ENCODE results near the gene MSRB3. TPM values are rescaled to one million over a fixed set of nuclear protein-coding genes. Genes with fewer than 3 reads are reported as not detected.

Gene MSRB3
- total RNA-seq, 1 donor, result 55.1 TPM

GRCh38 chr12:65510584-65511050, 232.1 kb downstream of the MSRB3 start:
- no peak for DNase-seq (ENCODE audit: low read depth)
- TF ChIP-seq, protein P1, sequence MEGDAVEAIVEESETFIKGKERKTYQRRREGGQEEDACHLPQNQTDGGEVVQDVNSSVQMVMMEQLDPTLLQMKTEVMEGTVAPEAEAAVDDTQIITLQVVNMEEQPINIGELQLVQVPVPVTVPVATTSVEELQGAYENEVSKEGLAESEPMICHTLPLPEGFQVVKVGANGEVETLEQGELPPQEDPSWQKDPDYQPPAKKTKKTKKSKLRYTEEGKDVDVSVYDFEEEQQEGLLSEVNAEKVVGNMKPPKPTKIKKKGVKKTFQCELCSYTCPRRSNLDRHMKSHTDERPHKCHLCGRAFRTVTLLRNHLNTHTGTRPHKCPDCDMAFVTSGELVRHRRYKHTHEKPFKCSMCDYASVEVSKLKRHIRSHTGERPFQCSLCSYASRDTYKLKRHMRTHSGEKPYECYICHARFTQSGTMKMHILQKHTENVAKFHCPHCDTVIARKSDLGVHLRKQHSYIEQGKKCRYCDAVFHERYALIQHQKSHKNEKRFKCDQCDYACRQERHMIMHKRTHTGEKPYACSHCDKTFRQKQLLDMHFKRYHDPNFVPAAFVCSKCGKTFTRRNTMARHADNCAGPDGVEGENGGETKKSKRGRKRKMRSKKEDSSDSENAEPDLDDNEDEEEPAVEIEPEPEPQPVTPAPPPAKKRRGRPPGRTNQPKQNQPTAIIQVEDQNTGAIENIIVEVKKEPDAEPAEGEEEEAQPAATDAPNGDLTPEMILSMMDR (IDR thresholded peaks at IDR 0.05; ENCODE audit: insufficient read depth, low read length), result no peak

DNA sequence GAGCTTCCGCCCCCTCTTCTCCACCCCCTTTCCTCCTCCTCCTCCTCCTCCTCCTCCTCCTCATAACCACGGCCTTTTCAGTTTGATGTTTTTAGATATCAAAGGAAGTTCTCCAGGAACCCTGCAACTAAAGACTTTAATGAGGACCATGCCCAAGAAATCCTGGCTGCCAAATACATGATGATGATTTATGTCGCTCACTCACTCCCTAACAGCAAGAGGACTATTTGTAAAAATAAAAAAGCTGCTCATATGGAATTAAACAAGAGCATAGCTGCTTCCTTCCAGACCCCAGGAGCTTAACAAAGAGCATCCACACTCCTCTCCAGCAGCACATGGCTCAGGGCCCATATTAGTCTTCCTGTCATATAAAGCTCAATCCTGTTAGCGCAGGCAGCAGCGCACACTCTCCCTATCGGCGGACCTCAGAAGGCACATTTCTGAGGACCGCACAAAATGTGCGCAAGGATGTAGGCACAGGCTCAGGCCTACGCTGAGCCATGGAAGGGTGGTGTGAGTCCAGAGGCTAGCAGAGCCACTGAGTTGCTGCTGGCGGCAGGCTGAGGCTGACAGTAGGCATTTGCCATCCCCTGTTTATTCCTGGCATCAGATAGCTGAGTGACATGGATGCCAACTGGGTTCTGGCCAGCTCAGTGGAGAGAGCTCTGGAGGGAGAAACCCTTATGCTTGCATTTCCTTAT, 232.8 kb downstream of the MSRB3 start:
- no peak for DNase-seq (ENCODE audit: low read depth)
- no peak overlapping the region for H3K4me3 ChIP-seq (ENCODE audit: low read depth, low read length)
- TF ChIP-seq, protein P1 (IDR thresholded peaks at IDR 0.05; ENCODE audit: insufficient read depth, low read length), result no peak

More at GRCh38 chr12:65510584-65511050, 232.1 kb downstream of the MSRB3 start:
- no peak overlapping the region for H3K4me3 ChIP-seq (ENCODE audit: low read depth, low read length)

- TF ChIP-seq, protein P1 (IDR thresholded peaks at IDR 0.05; ENCODE audit: insufficient read depth, low read length), result no peak
- no peak for DNase-seq (ENCODE audit: low read depth)
- H3K4me3 ChIP-seq (ENCODE audit: low read depth, low read length), result no peak overlapping the region
Observed at GRCh38 chr12:65511912-65512311, 233.4 kb downstream of the MSRB3 start.

Other genes starting within 250 kb of the MSRB3 start
- under 0.01 TPM in 1 of 2 replicates, not detected in the other for gene WIF1, start 157.4 kb upstream of the MSRB3 start, total RNA-seq (ENCODE audit: low replicate concordance)
- 20.2 and 24.2 TPM in 2 replicates for gene LEMD3, start 109.1 kb upstream of the MSRB3 start, total RNA-seq (ENCODE audit: low replicate concordance)